HFF-Myc (cell line): Measurements from ENCODE around the gene LRMDA.

Source experiments
- DNase-seq: peaks from one replicate; pipeline ENCODE4 v3.0.0-alpha.2; 2011; ENCODE audit warnings: low read depth; ENCODE audit errors: extremely low read depth
- H3K4me3 ChIP-seq: replicated peaks from 2 replicates; pipeline ENCODE4 v1.5.1; 2011; ENCODE audit warnings: low read depth, mild to moderate bottlenecking, control low read depth, low read length
- CTCF ChIP-seq: IDR thresholded peaks from 2 replicates; pipeline ENCODE4 v1.5.1; 2012; ENCODE audit warnings: mild to moderate bottlenecking, low read depth, low read length, control low read depth; ENCODE audit errors: missing control alignments

LRMDA gene

GRCh38 chr10:75851580-75852345, 420.3 kb downstream of the LRMDA start:
- no peak overlapping the region for H3K4me3 ChIP-seq
- TF ChIP-seq CTCF, result no peak

GRCh38 chr10:75852851-75853484, 421.5 kb downstream of the LRMDA start:
- DNase-seq, result no peak
- peak; percentile 52 for TF ChIP-seq CTCF

More at GRCh38 chr10:75851580-75852345, 420.3 kb downstream of the LRMDA start:
- DNase-seq, result no peak

GRCh38 chr10:75857269-75857846, 425.9 kb downstream of the LRMDA start:
- TF ChIP-seq CTCF, result no peak
- H3K4me3 ChIP-seq, result no peak overlapping the region
- DNase-seq, result no peak

More at GRCh38 chr10:75852851-75853484, 421.5 kb downstream of the LRMDA start:
- no peak overlapping the region for H3K4me3 ChIP-seq

GRCh38 chr10:75857896-75858295, 426.5 kb downstream of the LRMDA start:
- no peak for DNase-seq
- H3K4me3 ChIP-seq, result no peak overlapping the region
- no peak for TF ChIP-seq CTCF

GRCh38 chr10:75858339-75858738, 426.9 kb downstream of the LRMDA start:
- no peak overlapping the region for H3K4me3 ChIP-seq
- DNase-seq, result no peak
- TF ChIP-seq CTCF, result no peak

- no peak overlapping the region for H3K4me3 ChIP-seq
- no peak for TF ChIP-seq CTCF
- no peak for DNase-seq
Observed at GRCh38 chr10:75859141-75859540, 427.7 kb downstream of the LRMDA start.
